ENCODE data around the gene ALDH3A1. TPM values are rescaled to one million over a fixed set of nuclear protein-coding genes. Genes with fewer than 3 reads are reported as not detected.
A peak's percentile ranks its signal among the peaks of the same experiment; 100 is the strongest.

The ALDH3A1 gene
- 1.2 TPM in 2 replicates for total RNA-seq
- polyA plus RNA-seq = 0.11 and 0.25 TPM in 2 replicates
- 0.12 and 0.47 TPM in 2 replicates for polyA plus RNA-seq (2011; cell fraction: cytosol; rRNA removed)
- 0.09 and 0.22 TPM in 2 replicates for polyA plus RNA-seq (2011; cell fraction: nucleus; rRNA removed)
- polyA plus RNA-seq (2012) = 0.18 and 0.21 TPM in 2 replicates
- polyA minus RNA-seq = 0.23 TPM in 1 of 2 replicates, not detected in the other
- 8.3 TPM for polyA minus RNA-seq (2011; cell fraction: cytosol; rRNA and poly(A)+ RNA removed)
- 0.63 TPM in 1 of 2 replicates, not detected in the other for polyA minus RNA-seq (2011; cell fraction: nucleus; rRNA and poly(A)+ RNA removed)
- Bru-seq, nascent RNA = percentile 20 among the genes with signal in this experiment
- not detected for BruChase-seq, experiment 1, labeled RNA remaining after a 6-hour chase
- percentile 8 among the genes with signal in this experiment for BruChase-seq, experiment 2, labeled RNA remaining after a 2-hour chase
- long read RNA-seq, partial matches to known transcripts = 1 of 2 reads
- long read RNA-seq, other reads (novel, unspliced or antisense) = 1 of 2 reads

DNA sequence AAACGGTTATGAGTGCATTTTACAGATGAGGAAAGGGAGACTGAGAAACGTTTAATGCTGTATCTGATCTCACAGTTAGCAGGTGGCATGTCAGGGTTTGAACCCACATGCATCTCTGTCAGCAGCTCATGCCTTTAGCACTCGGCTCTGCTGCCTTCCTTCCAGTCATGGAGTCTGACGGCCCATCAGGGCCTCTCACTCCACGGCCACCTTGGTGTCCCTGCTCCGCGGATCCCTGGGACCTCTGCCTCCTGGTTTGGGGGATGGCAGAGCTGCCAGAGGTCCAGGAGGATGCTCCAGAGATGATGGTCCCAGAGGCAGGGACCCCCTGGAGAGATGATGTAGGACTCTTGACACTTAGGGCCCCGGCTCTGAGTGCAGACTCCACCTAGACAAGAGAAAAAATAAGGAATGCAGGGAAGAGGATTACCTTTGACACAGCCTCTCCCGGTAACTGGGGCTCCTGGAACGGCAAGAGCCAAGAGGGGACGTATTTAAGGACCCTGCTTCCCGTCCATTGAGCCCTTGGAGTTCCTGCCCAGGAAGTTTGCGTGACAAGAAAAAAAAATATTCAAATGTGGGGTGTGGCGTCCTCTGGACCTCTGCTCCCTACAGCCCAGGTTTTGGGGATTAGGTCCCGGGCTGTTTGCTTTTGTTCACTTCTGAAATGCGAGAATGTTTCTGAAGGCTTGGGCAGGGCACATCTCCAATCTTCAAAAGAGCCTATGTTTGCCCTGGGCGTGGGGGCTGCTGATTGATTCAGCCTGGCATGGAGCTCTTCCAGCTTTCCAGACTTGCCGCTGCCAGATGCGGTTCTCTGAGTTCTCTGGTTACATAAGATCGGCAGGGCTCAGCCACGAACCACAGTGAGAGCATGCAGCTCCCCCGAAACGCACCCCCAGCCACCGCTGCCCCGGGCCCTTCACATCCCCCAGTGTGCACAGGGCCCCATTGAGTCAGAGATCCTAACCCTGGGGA lies at the start of gene ALDH3A1:
Gene ALDH3A1 (minus strand): TSS at position 470 of the 978 bp plus-strand sequence. CDS start 3,169 bp downstream, outside the sequence.
- Histone ChIP-seq H3K27ac (ENCODE audit: insufficient read depth, low read depth, low read length) (no peak within 1 kb of the TSS), H3K4me3 (replicated peaks in 1 of 3; ENCODE audit: insufficient read depth in 1 of 3, low read depth in 1 of 3, low read length in 3 of 3) (no peak within 1 kb of the TSS), H3K36me3 (ENCODE audit: control insufficient read depth in 2 of 2, extremely low read depth in 1 of 2, insufficient read depth in 2 of 2, low read length in 2 of 2) (no peaks in the 10 kb centered on the region), H3K4me2 (ENCODE audit: insufficient read depth, low read length) (no peak within 1 kb of the TSS), H3K4me1 (ENCODE audit: control insufficient read depth, extremely low read depth, insufficient read depth, low read length) (peaks cover 15% of the 10 kb centered on the region), H3K9ac (replicated peaks; ENCODE audit: extremely low read depth, insufficient read depth, low read length) (no peak within 1 kb of the TSS), H4K20me1 (replicated peaks; ENCODE audit: control insufficient read depth, extremely low read depth, insufficient read depth, low read length) (no peaks in the 10 kb centered on the region), H3K9me3 (replicated peaks; ENCODE audit: control insufficient read depth, insufficient read depth, low read length) (no peaks in the 10 kb centered on the region), H3K27me3 (ENCODE audit: control insufficient read depth in 2 of 2, insufficient read depth in 2 of 2, low read length in 2 of 2) (no peaks in the 10 kb centered on the region), H3K79me2 (ENCODE audit: control insufficient read depth, insufficient read depth, low read length) (no peaks in the 10 kb centered on the region), H3K9me1 (replicated peaks; ENCODE audit: control insufficient read depth, extremely low read depth, insufficient read depth, low read length) (no peaks in the 10 kb centered on the region), H2AFZ (ENCODE audit: low read depth, low read length) (peak within 1 kb of the TSS; percentile 46)
- no peak for FAIRE-seq
- ChIA-PET POLR2A (no interaction called here), CTCF (interaction anchor here (8.4 kb wide), 1 partner anchor 14 kb away, joined by 72 read pairs; no protein-coding TSS in a partner anchor)
- dilution Hi-C loops (cut with MboI; ENCODE audit: extremely low pct_ligation_motif_present, low sequenced_read_pairs) (no loop called here), intact Hi-C loops (cut with micrococcal nuclease) (no loop called here)
- DNase-seq (ENCODE audit: low read depth, low spot score) = no peak
- TF ChIP-seq JUN (IDR thresholded peaks at IDR 0.05; ENCODE audit: borderline replicate concordance, insufficient read depth, insufficient read length, low read depth) = no peak
- TF ChIP-seq MYC (IDR thresholded peaks at IDR 0.05; ENCODE audit: low read depth, low read length) = no peak
- no TSS peak for BruUV-seq (replicated peaks)

DNA sequence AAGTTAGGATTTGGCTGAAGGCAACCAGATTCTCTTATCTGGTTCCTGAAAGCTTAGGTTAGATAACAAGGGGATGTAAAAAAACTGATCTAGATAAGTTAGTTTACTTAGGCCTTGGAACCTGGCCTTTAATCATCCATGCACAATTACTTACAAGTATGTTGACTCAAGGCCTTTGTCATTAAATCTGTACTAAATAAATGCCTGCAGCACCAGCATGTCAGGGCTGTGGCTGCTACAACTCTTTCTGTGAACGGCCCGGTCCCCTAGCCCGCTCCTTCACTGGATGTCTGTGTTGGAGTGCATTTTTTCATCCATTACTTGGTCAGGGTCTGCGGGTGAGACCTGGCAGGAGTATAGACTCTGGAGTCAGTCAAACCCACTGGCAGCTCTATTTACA lies 48.4 kb upstream of the ALDH3A1 start:
- TF ChIP-seq POLR2A (IDR thresholded peaks at IDR 0.05; ENCODE audit: low read depth, low read length) (no peak), FOS (IDR thresholded peaks at IDR 0.05; ENCODE audit: borderline replicate concordance, insufficient read depth, low read length) (no peak), EZH2 (IDR thresholded peaks at IDR 0.05; ENCODE audit: borderline replicate concordance, low read depth, low read length, severe bottlenecking) (no peak), POLR2AphosphoS5 (IDR thresholded peaks at IDR 0.05; ENCODE audit: insufficient read depth, low read depth, low read length) (no peak), GATA2 (IDR thresholded peaks at IDR 0.05; ENCODE audit: insufficient read depth, insufficient read length, low read depth, low read length) (no peak), MYC (IDR thresholded peaks at IDR 0.05; ENCODE audit: low read depth, low read length) (no peak), JUN (IDR thresholded peaks at IDR 0.05; ENCODE audit: borderline replicate concordance, insufficient read depth, insufficient read length, low read depth) (no peak)
- TF ChIP-seq, protein P1, sequence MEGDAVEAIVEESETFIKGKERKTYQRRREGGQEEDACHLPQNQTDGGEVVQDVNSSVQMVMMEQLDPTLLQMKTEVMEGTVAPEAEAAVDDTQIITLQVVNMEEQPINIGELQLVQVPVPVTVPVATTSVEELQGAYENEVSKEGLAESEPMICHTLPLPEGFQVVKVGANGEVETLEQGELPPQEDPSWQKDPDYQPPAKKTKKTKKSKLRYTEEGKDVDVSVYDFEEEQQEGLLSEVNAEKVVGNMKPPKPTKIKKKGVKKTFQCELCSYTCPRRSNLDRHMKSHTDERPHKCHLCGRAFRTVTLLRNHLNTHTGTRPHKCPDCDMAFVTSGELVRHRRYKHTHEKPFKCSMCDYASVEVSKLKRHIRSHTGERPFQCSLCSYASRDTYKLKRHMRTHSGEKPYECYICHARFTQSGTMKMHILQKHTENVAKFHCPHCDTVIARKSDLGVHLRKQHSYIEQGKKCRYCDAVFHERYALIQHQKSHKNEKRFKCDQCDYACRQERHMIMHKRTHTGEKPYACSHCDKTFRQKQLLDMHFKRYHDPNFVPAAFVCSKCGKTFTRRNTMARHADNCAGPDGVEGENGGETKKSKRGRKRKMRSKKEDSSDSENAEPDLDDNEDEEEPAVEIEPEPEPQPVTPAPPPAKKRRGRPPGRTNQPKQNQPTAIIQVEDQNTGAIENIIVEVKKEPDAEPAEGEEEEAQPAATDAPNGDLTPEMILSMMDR (IDR thresholded peaks at IDR 0.05; ENCODE audit: extremely low read depth in 1 of 2, insufficient read depth in 1 of 2, low read depth in 1 of 2, low read length in 2 of 2) = no peak
- TF ChIP-seq, protein P2, sequence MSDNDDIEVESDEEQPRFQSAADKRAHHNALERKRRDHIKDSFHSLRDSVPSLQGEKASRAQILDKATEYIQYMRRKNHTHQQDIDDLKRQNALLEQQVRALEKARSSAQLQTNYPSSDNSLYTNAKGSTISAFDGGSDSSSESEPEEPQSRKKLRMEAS (IDR thresholded peaks at IDR 0.05; ENCODE audit: insufficient read depth, insufficient read length) = no peak
- dilution Hi-C loops (cut with MboI; ENCODE audit: extremely low pct_ligation_motif_present, low sequenced_read_pairs) (no loop called here), intact Hi-C loops (cut with micrococcal nuclease) (no loop called here)
- DNase-seq (ENCODE audit: low read depth, low spot score) (no peak), FAIRE-seq (no peak)
- H4K20me1 ChIP-seq (replicated peaks; ENCODE audit: control insufficient read depth, extremely low read depth, insufficient read depth, low read length) = no peaks in the 10 kb centered on the region
- H2AFZ ChIP-seq (ENCODE audit: low read depth, low read length) = no peak overlapping the region
- no TSS peak for BruUV-seq (replicated peaks)
- H3K9ac ChIP-seq (replicated peaks; ENCODE audit: extremely low read depth, insufficient read depth, low read length) = no peak overlapping the region
- H3K36me3 ChIP-seq (ENCODE audit: control insufficient read depth in 2 of 2, extremely low read depth in 1 of 2, insufficient read depth in 2 of 2, low read length in 2 of 2) = peaks cover 7 to 11% of the 10 kb centered on the region in 2 experiments
- no peak overlapping the region for H3K4me3 ChIP-seq (replicated peaks in 1 of 3; ENCODE audit: insufficient read depth in 1 of 3, low read depth in 1 of 3, low read length in 3 of 3)
- ChIA-PET POLR2A (no interaction called here), CTCF (no interaction called here)
- no peaks in the 10 kb centered on the region for H3K27me3 ChIP-seq (ENCODE audit: control insufficient read depth in 2 of 2, insufficient read depth in 2 of 2, low read length in 2 of 2)
- H3K79me2 ChIP-seq (ENCODE audit: control insufficient read depth, insufficient read depth, low read length) = no peaks in the 10 kb centered on the region
- no peaks in the 10 kb centered on the region for H3K9me1 ChIP-seq (replicated peaks; ENCODE audit: control insufficient read depth, extremely low read depth, insufficient read depth, low read length)
- H3K27ac ChIP-seq (ENCODE audit: insufficient read depth, low read depth, low read length) = no peak overlapping the region
- H3K4me2 ChIP-seq (ENCODE audit: insufficient read depth, low read length) = no peak overlapping the region
- H3K4me1 ChIP-seq (ENCODE audit: control insufficient read depth, extremely low read depth, insufficient read depth, low read length) = no peaks in the 10 kb centered on the region
- no peaks in the 10 kb centered on the region for H3K9me3 ChIP-seq (replicated peaks; ENCODE audit: control insufficient read depth, insufficient read depth, low read length)

Data from endothelial cell of umbilical vein (primary cell).